BLaER1 treated with 17β-estradiol and CSF1 and Interleukin-3, amounts not matched to agents 10 nM and 100 nM (cell line): ENCODE results near the gene BSG.
A peak's percentile ranks its signal among the peaks of the same experiment; 100 is the strongest.

Experiments
- H3K27ac ChIP-seq, 11 experiments: shearing (Covaris generic); formaldehyde crosslinking; 2 replicates each; pipeline ENCODE4 v1.8.1; 2022
- H3K27me3 ChIP-seq, 11 experiments: shearing (Covaris generic); formaldehyde crosslinking; 2 replicates each; pipeline ENCODE4 v1.8.1; 2022
- H3K36me3 ChIP-seq, 11 experiments: shearing (Covaris generic); formaldehyde crosslinking; 2 replicates each; pipeline ENCODE4 v1.8.1; 2022
- H3K4me1 ChIP-seq, 10 experiments: shearing (Covaris generic); formaldehyde crosslinking; 2 replicates each; pipeline ENCODE4 v1.8.1; 2022
- H3K4me2 ChIP-seq, 11 experiments: shearing (Covaris generic); formaldehyde crosslinking; 2 replicates each; pipeline ENCODE4 v1.8.1; 2022
- H3K4me3 ChIP-seq, 10 experiments: shearing (Covaris generic); formaldehyde crosslinking; 2 replicates each; pipeline ENCODE4 v1.8.1; 2022
- H3K9ac ChIP-seq, 11 experiments: shearing (Covaris generic); formaldehyde crosslinking; 2 replicates each; pipeline ENCODE4 v1.8.1; 2022
- H3K9me3 ChIP-seq, 11 experiments: shearing (Covaris generic); formaldehyde crosslinking; replicated peaks in 1 of 11; 2 replicates each; pipeline ENCODE4 v1.8.1; 2022
- H4K20me1 ChIP-seq, 11 experiments: shearing (Covaris generic); formaldehyde crosslinking; 2 replicates each; pipeline ENCODE4 v1.8.1; 2022
- Cebpa-rat ChIP-seq, 11 experiments: shearing (Covaris generic); IDR thresholded peaks; 2 replicates each; pipeline ENCODE4 v1.8.1; 2022

BSG gene

GRCh38 chr19:538641-539428, 33.6 kb upstream of the BSG start:
- no peaks in the 10 kb centered on the region for H3K27me3 ChIP-seq
- H3K36me3 ChIP-seq: peaks cover 61 to 86% (median 75%) of the 10 kb centered on the region in 11 experiments
- H3K4me3 ChIP-seq: no peak overlapping the region
- H3K4me2 ChIP-seq: peak overlapping the region in 8 of 11 experiments; percentile 37 to 82 (median 68); a peak in 16 of 22 replicates
- peak overlapping the region in 7 of 11 experiments; percentile 31 to 55 (median 49); a peak in 12 of 22 replicates for H3K9ac ChIP-seq
- H4K20me1 ChIP-seq: peaks cover 55 to 87% (median 72%) of the 10 kb centered on the region in 11 experiments
- no peaks in the 10 kb centered on the region for H3K9me3 ChIP-seq
- H3K27ac ChIP-seq: peak overlapping the region in 3 of 11 experiments; percentile 7 to 28 (median 25); a peak in 4 of 22 replicates
- TF ChIP-seq Cebpa-rat (IDR thresholded peaks at IDR 0.05): no peak
- peaks cover 4 to 45% (median 29%) of the 10 kb centered on the region in 10 experiments for H3K4me1 ChIP-seq

GRCh38 chr19:539429-540030, 32.9 kb upstream of the BSG start:
- no peak for TF ChIP-seq Cebpa-rat (IDR thresholded peaks at IDR 0.05)
- no peak overlapping the region for H3K4me3 ChIP-seq
- peak overlapping the region in 5 of 11 experiments; percentile 61 to 82 (median 79); a peak in 8 of 22 replicates for H3K4me2 ChIP-seq
- H3K27me3 ChIP-seq: no peaks in the 10 kb centered on the region
- H3K36me3 ChIP-seq: peaks cover 61 to 83% (median 75%) of the 10 kb centered on the region in 11 experiments
- H3K4me1 ChIP-seq: peaks cover 0 to 43% (median 28%) of the 10 kb centered on the region in 10 experiments; a peak in 16 of 20 replicates
- no peaks in the 10 kb centered on the region for H3K9me3 ChIP-seq
- peak overlapping the region in 4 of 11 experiments; percentile 49 to 55 (median 54); a peak in 8 of 22 replicates for H3K9ac ChIP-seq
- H4K20me1 ChIP-seq: peaks cover 49 to 86% (median 65%) of the 10 kb centered on the region in 11 experiments
- H3K27ac ChIP-seq: peak overlapping the region in 3 of 11 experiments; percentile 7 to 28 (median 25); a peak in 3 of 22 replicates

- H3K27me3 ChIP-seq: no peaks in the 10 kb centered on the region
- TF ChIP-seq Cebpa-rat (IDR thresholded peaks at IDR 0.05): no peak
- no peak overlapping the region for H3K4me2 ChIP-seq
- H3K9me3 ChIP-seq: no peaks in the 10 kb centered on the region
- H3K36me3 ChIP-seq: peaks cover 49 to 71% (median 63%) of the 10 kb centered on the region in 11 experiments
- peaks cover 33 to 70% (median 49%) of the 10 kb centered on the region in 11 experiments; a peak in 21 of 22 replicates for H4K20me1 ChIP-seq
- peaks cover 0 to 36% (median 27%) of the 10 kb centered on the region in 10 experiments; a peak in 16 of 20 replicates for H3K4me1 ChIP-seq
- no peak overlapping the region for H3K4me3 ChIP-seq
- H3K27ac ChIP-seq: 0 out of 22 replicates have a peak overlapping the region, but pooled peaks of 1 of the 11 experiments have one; percentile 9
- no peak overlapping the region for H3K9ac ChIP-seq
Measured at GRCh38 chr19:540867-541637, 31.3 kb upstream of the BSG start.

GRCh38 chr19:541699-542098, 30.7 kb upstream of the BSG start:
- Histone ChIP-seq H3K4me3 (no peak overlapping the region), H3K27me3 (no peaks in the 10 kb centered on the region), H4K20me1 (peaks cover 27 to 64% (median 43%) of the 10 kb centered on the region in 11 experiments; a peak in 21 of 22 replicates), H3K27ac (0 out of 22 replicates have a peak overlapping the region, but pooled peaks of 1 of the 11 experiments have one; percentile 9), H3K9me3 (no peaks in the 10 kb centered on the region), H3K36me3 (peaks cover 42 to 65% (median 56%) of the 10 kb centered on the region in 11 experiments), H3K4me1 (peaks cover 0 to 36% (median 27%) of the 10 kb centered on the region in 10 experiments; a peak in 16 of 20 replicates), H3K9ac (no peak overlapping the region), H3K4me2 (0 out of 22 replicates have a peak overlapping the region, but pooled peaks of 1 of the 11 experiments have one; percentile 0)
- TF ChIP-seq Cebpa-rat (IDR thresholded peaks at IDR 0.05): no peak

GRCh38 chr19:542173-542866, 30.1 kb upstream of the BSG start:
- no peak overlapping the region for H3K9ac ChIP-seq
- H3K4me1 ChIP-seq: peaks cover 0 to 36% (median 27%) of the 10 kb centered on the region in 10 experiments; a peak in 16 of 20 replicates
- no peaks in the 10 kb centered on the region for H3K27me3 ChIP-seq
- TF ChIP-seq Cebpa-rat (IDR thresholded peaks at IDR 0.05): no peak
- H3K9me3 ChIP-seq: no peaks in the 10 kb centered on the region
- no peak overlapping the region for H3K4me3 ChIP-seq
- H3K27ac ChIP-seq: 0 out of 22 replicates have a peak overlapping the region, but pooled peaks of 1 of the 11 experiments have one; percentile 9
- peaks cover 26 to 58% (median 39%) of the 10 kb centered on the region in 11 experiments; a peak in 20 of 22 replicates for H4K20me1 ChIP-seq
- peaks cover 36 to 59% (median 51%) of the 10 kb centered on the region in 11 experiments for H3K36me3 ChIP-seq
- 0 out of 22 replicates have a peak overlapping the region, but pooled peaks of 1 of the 11 experiments have one; percentile 0 for H3K4me2 ChIP-seq

GRCh38 chr19:543910-544608, 28.3 kb upstream of the BSG start, which contains the start of gene GZMM:
Gene GZMM (plus strand): TSS chr19:544053. CDS start chr19:544072, 19 bp downstream.
- Histone ChIP-seq H3K4me3 (no peak within 1 kb of the TSS), H3K4me1 (peaks cover 0 to 21% (median 13%) of the 10 kb centered on the region in 10 experiments; a peak in 15 of 20 replicates)

GRCh38 chr19:547117-547516, 25.3 kb upstream of the BSG start:
- peaks cover 0 to 20% (median 10%) of the 10 kb centered on the region in 10 experiments; a peak in 13 of 20 replicates for H3K4me1 ChIP-seq
- H3K4me2 ChIP-seq: no peak overlapping the region
- H3K9ac ChIP-seq: no peak overlapping the region
- peaks cover 4 to 19% (median 13%) of the 10 kb centered on the region in 11 experiments for H3K36me3 ChIP-seq
- no peaks in the 10 kb centered on the region for H3K27me3 ChIP-seq
- H3K4me3 ChIP-seq: no peak overlapping the region
- no peak for TF ChIP-seq Cebpa-rat (IDR thresholded peaks at IDR 0.05)
- no peak overlapping the region for H3K27ac ChIP-seq
- H4K20me1 ChIP-seq: peaks cover under 1 to 18% (median 8%) of the 10 kb centered on the region in 11 experiments; a peak in 16 of 22 replicates
- no peaks in the 10 kb centered on the region for H3K9me3 ChIP-seq

More at GRCh38 chr19:543910-544608, 28.3 kb upstream of the BSG start, which contains the start of gene GZMM:
- H4K20me1 ChIP-seq: peaks cover 16 to 42% (median 24%) of the 10 kb centered on the region in 11 experiments; a peak in 20 of 22 replicates
- TF ChIP-seq Cebpa-rat (IDR thresholded peaks at IDR 0.05): no peak
- no peak within 1 kb of the TSS for H3K9ac ChIP-seq
- peaks cover 25 to 41% (median 35%) of the 10 kb centered on the region in 11 experiments for H3K36me3 ChIP-seq
- H3K27ac ChIP-seq: no peak within 1 kb of the TSS
- peak within 1 kb of the TSS in 1 of 11 experiments; percentile 2; a peak in 2 of 22 replicates for H3K4me2 ChIP-seq
- H3K9me3 ChIP-seq: no peaks in the 10 kb centered on the region
- H3K27me3 ChIP-seq: no peaks in the 10 kb centered on the region
